LHCN-M2 (cell line): ENCODE results near the gene PET100. TPM values are rescaled to one million over a fixed set of nuclear protein-coding genes. Genes with fewer than 3 reads are reported as not detected.

Experiments
- DNase-seq: peaks from one replicate; pipeline ENCODE4 v3.0.0-alpha.2; 2012; ENCODE audit warnings: low read depth
- polyA plus RNA-seq: library from polyadenylated mRNA; unstranded; fragments of >200 nt; gene quantifications from one replicate; pipeline ENCODE4 v1.2.1, GENCODE V29; 2012; ENCODE audit warnings: missing spikeins
- total RNA-seq: library from RNA; depleted of rRNA; stranded (reverse); fragments of >200 nt; gene quantifications from 2 replicates; pipeline ENCODE4 v1.2.3, GENCODE V29; 2014; rRNA removed

Gene PET100, protein sequence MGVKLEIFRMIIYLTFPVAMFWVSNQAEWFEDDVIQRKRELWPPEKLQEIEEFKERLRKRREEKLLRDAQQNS
- 6.4 and 13.1 TPM in 2 replicates for total RNA-seq
- 138 TPM for polyA plus RNA-seq

DNA sequence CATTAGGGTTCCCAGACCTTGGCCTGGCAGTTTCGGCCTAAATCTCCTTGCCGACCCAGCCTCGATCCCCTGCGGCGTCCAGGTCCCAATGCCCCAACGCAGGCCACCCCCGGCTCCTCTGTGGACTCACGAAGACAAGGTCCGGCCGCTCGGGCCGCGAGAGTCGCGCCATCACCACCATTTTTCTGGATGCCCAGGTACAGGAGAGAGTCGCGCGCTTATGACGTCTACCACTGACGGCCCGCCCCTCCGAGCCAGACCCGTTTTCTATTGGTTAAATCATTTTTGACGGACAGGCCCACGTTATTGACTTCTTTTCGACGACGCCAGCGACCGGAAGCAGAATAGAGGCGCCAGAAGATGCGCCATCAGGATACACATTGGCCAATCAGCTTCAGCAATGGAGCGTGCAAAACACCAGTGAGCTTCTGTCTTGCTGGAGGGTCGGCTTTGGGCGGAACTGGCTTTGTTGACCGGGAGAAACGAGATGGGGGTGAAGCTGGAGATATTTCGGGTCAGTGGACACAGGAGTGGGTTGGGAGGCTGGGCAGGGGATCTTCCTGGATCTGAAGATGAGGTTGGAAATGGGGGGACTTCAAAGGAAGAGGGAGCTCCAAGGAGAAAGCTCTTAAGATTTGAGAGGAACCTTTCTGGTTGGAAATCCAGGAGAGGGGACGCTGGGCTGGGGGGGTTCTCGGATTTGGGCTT, at the start of gene PET100, which contains the start of gene XAB2:
TSS of gene PET100 (plus strand) at position 447 of the 708 bp plus-strand sequence. CDS start at position 488, 41 bp downstream.
TSS of gene XAB2 (minus strand) at position 199 of the 708 bp plus-strand sequence. CDS start at position 181, 18 bp downstream.
- DNase-seq, result peak; percentile 98

DNA sequence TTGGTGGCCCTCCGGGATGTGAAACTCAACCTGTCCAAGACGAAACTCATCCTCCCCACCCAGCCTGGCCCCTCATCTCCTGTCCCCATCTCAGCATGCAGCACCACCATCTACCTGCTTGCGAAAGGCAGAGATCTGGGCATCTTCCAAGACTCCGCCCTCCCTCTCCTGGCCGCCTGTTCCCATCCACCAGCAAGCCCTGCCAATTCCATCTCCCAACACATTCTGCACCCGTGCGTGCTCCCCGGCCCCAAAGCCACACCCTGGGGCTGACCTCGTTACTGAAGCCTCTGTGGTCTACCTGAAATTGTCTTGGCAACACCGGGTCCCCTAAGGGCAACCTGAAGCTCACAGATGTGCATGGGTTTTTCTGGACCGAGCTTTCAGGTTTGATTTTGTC, 47.1 kb upstream of the PET100 start:
- DNase-seq, result no peak

DNA sequence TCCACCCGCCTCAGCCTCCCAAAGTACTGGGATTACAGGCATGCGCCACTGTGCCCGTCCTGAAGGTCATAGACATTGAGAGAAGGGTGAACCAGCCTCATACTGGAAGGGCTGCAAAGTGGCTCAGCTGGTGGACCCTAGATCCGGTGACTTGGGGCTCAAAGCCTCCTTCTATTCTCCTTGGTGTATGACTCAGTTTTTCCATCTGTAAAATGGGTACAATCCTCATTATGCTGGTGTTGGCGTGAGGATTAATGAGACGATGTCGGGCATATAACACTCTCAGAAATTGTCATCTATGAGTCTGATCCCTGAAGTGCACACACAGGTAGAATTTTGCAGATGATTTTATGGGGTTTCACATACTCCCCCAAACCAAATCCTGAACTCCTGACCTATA, 39.8 kb upstream of the PET100 start:
- DNase-seq, result no peak

DNA sequence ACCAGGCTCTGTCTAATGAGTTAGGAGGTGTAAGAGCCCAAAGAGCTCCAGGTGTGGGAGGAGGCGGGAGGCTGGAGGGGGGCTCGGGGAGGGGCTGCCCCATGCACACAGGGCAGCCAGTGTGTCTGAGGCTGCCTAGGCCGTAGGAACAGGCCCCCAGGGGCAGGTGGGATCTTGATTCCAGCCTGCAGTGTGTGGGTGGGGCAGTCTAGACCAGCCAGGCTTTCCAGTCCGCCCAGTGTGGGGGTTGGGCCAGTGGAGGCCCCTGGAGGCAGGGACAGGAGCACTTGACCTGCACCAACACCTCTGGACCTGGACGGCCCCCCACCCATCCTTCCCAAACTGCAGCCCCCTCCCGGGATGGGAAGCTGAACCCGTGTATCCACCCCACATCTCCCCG, 39.3 kb upstream of the PET100 start:
- DNase-seq, result no peak

DNA sequence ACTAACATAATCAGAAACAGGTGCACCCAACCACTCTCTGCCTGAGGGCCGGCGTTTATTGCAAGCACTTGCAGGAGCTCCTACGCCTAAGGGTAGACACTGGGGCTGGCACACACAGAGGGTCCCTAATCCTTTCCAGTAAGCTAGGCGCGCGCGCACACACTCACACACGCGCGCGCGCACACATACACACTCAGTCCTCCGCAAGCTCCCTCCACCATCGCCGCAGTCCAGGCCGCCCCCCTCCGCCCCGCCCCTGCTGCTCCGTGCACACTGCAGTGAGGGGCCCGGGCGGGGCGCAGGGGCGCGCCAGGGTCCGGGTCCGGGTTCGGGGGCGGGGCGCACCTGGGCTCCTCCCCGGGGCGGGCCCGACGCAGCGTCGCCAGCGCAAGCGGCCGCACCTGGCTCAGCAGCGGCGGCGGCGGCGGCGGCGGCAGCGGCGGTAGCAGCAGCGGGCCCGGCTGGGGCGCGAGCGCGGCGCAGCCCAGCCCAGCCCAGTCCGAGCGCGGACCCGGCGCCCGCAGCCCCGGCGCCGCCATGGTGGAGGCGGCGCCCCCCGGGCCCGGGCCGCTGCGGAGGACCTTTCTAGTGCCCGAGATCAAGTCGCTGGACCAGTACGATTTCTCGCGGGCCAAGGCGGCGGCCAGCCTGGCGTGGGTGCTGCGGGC, 34.0 kb upstream of the PET100 start, which contains the start of gene CAMSAP3:
TSS of gene CAMSAP3 (plus strand) at position 398 of the 668 bp plus-strand sequence. CDS start at position 538, 140 bp downstream.
- DNase-seq, result no peak

DNA sequence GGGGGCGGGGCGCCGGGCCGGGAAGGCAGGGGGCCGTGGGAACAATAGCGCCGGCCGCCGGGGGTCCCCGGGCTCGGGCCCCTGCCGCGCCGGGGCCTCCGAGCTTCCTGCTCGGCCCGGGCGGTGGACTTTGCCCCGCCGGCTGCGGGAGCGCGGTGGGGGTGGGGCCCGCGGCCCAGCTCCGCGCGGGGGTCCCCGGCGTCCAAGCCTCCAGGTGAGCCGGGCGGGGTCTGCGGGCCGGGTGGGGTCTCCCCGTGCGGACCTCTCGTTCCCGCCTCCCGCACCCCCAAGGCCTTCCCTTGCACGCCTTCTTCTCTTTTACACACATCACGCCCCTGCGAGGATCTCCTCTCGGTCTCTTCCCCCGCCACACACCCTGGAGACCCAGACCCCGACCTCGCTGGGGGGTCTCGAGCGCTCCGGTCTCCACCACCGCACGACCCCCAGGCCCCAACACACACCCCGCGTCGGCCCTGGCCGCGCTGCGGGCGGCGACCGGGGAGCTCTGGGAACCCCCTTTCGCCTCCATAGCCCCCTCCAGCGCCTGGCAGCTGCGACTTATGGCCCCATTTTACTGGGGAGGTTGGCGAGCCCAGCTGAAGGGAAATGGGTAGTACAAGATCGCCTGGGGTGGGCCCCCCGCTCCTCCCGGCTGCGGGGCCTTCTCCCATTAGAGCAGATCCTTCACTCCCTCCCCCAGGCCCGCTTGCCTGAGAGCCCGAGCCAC, 33.2 kb upstream of the PET100 start:
- no peak for DNase-seq

DNA sequence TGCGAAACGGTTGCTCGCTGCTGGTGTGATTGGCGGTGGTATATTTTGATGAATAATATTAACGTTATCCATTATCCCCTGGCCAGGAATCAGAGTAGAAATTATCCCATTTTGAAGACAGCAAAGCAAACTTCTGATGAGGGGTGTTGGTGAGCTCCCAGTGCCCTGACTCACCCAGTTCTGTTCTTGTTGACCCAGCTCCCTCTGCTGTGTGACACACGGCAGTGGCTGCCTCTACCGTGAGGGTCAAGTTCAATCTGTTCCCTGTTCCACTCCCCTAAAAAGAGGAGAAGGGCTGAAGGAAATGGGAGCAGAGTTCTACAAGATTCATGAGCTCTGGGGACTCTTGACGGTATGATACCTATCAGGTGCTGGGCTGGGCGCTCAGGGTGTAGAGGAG, 31.9 kb upstream of the PET100 start:
- DNase-seq, result no peak

DNA sequence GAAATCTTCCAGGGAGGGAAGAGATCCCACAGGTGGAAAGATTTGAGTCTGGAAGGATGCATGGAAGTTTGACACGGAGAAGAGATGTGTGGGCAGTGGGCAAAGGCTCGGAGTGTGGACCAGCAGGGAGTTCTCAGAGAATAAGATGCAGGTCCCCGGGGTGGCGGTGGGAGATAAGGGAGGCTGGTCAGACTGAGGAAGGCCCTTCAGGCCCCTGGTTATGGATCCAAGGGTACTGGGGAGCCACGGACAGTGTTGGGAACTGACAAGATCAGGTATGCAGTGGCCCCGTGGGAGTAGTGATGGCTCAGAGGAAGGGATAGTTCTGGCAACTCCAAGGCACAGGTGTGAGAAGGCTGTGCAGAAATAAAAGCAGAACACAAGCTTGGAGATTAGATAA, 31.4 kb upstream of the PET100 start:
- DNase-seq, result no peak

DNA sequence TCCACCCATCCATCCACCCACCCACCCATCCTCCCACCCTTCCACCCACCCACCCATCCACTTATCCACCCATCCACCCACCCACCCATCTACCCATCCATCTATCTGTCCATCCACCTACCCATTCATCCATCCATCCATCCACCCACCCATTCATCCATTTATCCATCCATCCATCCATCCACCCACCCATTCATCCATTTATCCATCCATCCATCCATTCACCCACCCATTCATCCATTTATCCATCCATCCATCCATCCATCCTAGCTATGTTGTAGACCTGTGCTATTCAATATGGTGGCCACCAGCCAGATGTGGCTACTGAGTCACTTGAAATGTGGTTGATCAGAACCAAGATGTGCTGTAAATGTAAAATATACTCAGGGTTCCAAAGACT, 28.9 kb upstream of the PET100 start:
- no peak for DNase-seq

DNA sequence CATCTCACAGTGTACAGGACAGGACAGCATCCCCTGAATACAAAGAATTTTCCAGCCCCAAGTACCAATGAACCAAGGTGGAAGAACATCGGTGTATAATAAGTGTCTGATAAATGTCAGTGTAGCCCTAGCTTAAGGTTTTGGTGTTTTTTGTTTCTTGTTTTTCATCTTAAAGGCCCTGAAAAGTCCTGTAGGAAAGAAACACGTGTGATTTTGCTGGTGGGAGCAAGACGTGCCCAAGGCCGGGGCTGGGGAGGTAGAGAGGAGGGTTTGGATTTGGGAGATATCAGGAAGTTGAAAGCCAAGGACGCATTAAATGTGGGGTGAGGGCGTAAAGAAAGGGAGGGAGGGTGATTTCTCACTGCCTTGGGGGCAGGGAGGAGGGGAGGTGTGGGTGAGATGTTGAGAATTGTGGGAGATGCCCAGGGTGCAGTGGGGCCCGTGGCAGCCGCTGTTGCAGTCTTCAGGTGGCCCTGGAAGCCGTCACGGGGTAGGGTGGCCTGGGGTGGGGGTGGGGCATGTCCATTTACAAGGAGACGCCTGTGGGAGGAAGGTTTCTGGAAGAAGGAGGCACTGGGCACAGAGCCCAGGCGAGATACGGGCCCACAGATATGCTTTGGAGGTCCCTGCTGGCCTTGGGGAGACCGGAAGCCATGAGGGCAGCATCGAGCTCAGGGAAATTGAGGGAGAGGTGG, 27.2 kb upstream of the PET100 start:
- no peak for DNase-seq

DNA sequence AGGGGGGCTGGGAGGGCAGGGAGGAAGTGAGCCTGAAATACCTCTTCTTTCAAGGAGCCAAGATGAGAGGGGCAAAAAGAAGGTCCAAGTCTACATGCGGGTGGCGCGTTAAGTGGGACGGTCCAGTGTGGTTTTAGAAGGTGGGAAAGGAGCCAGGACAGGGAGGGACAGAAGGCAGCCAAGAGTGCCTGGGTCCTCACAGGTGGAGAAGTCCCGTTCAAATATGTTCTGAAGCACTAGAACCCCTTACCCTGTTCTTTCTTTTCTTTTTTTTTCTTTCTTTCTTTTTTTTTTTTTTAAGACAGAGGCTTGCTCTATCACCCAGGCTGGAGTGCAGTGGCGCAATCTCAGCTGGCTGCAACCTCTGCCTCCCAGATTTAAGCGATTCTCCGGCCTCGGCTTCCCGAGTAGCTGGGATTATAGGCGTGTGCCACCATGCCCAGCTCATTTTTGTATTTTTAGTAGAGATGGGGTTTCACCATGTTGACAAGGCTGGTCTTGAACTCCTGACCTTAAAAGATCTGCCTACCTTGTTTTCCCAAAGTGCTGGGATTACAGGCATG, 26.6 kb upstream of the PET100 start:
- DNase-seq, result no peak

DNA sequence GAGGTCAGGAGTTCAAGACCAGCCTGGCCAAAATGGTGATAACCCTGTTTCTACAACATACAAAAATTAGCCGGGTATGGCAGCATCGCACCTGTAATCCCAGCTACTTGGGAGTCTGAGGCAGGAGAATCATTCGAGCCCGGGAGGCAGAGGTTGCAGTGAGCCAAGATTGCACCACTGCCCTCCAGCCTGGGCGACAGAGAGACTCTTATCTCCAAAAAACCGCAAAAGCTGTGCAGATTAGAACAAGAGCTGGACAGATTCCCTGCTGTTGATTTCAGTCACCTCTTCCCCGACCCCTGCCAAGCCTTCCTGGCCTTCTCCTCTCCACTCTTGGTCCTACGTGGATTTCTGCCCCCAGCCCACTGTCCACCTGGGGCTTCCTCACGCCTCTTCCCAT, 25.7 kb upstream of the PET100 start:
- no peak for DNase-seq

DNA sequence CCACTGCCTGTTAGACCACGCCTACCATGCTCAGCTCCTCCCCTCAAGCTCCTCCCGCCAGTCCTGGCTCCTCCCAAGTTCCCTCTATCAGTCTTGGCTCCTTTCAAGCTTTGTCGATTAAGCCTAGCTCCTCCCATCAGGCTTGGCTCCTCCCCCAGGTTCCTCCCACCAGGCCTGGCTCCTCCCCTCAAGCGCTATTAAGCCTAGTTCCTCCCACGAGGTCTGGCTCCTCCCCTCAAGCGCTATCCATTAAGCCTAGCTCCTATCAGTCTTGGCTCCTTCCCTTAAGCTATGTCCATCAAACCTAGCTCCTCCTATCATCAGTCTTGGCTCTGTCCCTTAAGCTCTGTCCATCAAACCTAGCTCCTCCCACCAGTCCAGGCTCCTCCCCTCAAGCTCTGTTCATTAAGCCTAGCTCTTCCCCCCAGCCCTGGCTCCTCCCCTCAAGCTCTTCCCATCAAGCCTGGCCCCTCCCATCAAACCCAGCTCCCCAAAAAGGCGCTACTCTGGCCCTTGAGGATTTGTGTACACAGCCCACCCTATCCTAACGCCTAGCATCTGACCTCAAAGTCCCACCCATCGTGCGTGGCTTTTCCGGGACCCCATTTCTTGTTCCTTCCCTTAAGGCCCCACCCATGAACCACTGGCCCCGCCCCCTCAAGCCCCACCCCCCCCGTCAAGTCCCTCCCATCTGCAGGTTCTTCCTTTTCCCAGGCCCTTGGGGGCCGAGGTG, 23.9 kb upstream of the PET100 start:
- peak; percentile 17 for DNase-seq

DNA sequence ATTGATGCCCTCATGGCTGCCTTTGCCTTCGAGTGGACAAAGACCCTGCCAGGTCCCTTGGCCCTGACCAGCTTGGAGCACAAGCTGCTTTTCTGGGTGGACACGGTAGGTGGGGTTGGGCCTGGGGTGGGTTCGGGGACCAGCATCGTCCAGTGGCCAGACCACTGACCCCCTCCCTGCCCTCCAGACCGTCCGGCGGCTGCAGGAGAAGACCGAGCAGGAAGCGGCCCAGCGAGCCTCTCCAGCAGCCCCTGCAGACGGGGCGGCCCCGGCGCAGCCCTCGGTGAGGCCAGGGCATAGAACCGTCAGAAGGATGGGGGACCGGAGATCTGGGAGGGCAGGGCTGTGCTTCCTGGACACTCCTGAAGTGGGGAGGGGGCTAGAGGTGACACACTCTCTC, 23.3 kb upstream of the PET100 start:
- DNase-seq, result no peak

DNA sequence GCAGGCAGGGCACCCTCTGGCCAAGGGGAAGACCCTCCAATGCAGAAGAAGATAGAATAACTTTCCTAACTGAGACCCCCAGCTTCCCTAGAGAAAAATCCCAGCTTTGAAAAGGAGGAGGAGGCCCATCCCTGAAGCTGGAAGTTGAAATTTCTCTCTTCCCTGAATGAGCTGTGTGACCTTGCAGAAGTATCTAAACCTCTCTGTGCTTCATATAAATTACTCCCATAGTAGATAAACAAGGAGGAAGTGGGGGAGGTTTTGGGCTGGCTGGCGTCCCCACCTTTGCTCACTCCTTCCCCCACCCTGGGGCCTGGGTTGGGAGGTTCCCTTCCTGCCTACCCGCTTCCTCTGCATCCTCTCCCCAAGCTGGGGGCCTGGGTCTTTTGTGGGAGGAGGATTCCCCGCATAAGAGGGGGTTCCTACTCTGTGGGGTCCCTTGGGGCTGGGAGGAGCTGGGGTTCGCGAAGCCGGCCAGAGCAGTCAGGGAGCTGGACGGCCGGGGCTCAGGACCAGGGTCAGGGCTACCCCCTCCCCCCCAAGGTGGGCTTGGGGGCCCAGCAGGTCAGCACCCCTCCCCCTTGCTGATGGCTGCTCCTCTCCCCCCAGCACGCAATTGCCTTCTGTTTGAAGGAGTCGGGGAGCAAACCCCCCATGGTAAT, 22.2 kb upstream of the PET100 start:
- DNase-seq, result no peak

DNA sequence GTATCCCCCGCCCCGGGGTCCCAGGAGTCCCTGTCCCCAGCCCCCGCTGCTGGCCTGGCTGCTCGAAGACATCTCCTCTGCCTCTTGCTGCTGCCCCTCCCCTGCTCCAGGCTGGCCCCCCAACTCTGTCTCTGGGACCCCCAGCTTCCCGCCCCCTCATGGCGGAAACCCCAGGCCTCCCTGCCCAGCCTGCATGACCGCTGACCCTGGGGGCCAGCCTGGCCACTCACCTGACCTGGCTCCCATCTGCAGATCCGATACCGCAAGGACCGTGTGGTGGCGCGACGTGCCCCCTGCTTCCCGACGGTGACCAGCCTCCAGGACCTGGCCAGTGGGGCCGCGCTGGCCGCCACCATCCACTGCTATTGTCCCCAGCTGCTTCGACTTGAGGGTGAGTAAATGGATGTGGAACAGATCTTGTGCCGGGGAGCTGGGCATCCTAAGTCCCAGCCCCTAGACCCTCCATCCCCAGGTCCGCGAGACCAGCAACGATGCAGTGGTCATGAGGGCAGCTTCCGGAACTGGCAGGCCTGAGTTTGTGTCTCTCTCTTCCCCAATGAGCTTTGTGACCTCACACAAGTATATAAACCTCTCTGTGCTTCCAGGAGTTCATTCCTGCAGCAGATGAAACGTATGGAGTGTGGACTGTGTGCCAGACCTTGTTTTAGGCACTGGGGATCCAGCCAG, 21.6 kb upstream of the PET100 start:
- DNase-seq, result no peak

DNA sequence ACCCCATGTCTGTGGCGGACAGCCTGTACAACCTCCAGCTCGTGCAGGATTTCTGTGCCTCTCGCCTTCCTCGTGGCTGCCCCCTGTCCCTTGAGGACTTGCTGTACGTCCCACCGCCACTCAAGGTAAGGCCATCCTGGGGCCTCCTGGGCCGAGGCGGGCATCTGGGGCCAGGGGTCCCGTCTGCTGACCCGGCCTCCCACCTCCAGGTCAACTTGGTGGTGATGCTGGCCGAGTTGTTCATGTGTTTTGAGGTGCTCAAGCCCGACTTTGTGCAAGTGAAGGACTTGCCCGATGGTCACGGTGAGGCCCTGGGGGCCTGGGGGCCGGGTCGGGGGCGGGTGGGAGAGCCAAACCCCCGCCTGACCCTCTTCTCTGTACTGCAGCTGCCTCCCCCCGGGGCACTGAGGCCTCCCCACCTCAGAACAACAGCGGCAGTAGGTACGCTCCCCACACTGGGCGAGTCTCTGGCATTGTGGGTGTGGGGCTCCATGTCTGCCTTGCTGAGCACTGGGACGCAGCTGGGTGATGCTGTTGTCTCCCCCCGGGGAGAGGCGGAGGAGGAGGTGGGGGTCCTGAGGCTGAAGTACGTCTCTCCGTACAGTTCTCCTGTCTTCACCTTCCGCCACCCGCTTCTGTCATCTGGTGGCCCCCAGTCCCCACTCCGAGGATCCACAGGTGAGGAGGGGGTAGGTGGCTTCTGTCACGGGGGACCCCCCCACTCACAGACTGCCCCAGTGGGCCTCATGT, 18.9 kb upstream of the PET100 start:
- no peak for DNase-seq

DNA sequence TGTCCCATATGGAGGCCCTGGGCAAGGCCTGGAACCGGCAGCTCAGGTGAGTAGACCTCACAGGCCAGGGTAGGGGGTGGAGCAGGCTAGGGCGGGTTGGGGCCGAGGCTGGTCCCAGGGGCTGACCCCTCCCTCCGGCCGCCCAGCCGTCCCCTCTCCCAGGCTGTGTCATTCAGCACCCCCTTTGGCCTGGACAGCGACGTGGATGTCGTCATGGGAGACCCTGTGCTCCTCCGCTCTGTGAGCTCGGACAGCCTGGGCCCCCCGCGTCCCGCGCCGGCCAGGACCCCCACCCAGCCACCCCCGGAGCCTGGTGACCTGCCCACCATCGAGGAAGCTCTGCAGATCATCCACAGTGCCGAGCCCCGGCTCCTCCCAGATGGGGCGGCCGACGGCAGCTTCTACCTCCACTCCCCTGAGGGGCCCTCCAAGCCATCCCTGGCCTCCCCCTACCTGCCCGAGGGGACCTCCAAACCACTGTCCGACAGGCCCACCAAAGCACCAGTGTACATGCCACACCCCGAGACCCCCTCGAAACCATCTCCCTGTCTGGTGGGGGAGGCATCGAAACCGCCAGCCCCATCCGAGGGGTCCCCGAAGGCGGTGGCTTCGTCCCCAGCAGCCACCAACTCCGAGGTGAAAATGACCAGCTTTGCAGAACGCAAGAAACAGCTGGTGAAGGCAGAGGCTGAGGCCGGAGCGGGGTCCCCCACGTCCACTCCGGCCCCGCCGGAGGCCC, 17.9 kb upstream of the PET100 start:
- DNase-seq, result no peak
